IMR-90 (cell line): ENCODE measurements around the gene OR51T1. TPM values are rescaled to one million over a fixed set of nuclear protein-coding genes. Genes with fewer than 3 reads are reported as not detected.

Experiments used
- ATAC-seq: fragments of 200-7000 bp; cut with Tn5 transposase; 2 replicates; pipeline ENCODE4 v1.9.1; 2020; ENCODE audit warnings: low read depth, mild to moderate bottlenecking, moderate library complexity
- BruUV-seq: library from RNA; stranded (reverse); fragments of 400-500 nt; replicated peaks from 2 replicates; lab custom pipeline; 2021; lab: Mats Ljungman, UMichigan
- CTCF ChIA-PET: fragments of 300-600 bp; formaldehyde crosslinking; extraction: SDS; loops from one replicate; lab custom pipeline; 2021; ENCODE audit warnings: antibody characterized with exemption; lab: Yijun Ruan, JAX
- POLR2A ChIA-PET: fragments of 300-600 bp; sonication (Branson Sonifier 250); formaldehyde crosslinking; loops from one replicate; lab custom pipeline; 2022; ENCODE audit warnings: antibody characterized with exemption; ENCODE audit not compliant: unreplicated experiment; lab: Charles Lee
- DNase-seq: peaks from one replicate; pipeline ENCODE4 v3.0.0; 2013
- H2AFZ ChIP-seq: replicated peaks from 2 replicates; pipeline ENCODE3; 2013; ENCODE audit warnings: low read length, mild to moderate bottlenecking; ENCODE audit not compliant: poor library complexity
- H2AK5ac ChIP-seq: 2 replicates; pipeline ENCODE4 v1.6.1; 2013; ENCODE audit warnings: low read depth, low read length, inconsistent platforms
- H2AK9ac ChIP-seq: replicated peaks from 2 replicates; pipeline ENCODE3; 2013; ENCODE audit warnings: mild to moderate bottlenecking, low read depth, low read length, moderate library complexity; ENCODE audit not compliant: poor library complexity
- H2BK120ac ChIP-seq: 2 replicates; pipeline ENCODE4 v1.6.1; 2013; ENCODE audit warnings: low read depth, low read length, inconsistent platforms
- H2BK15ac ChIP-seq: 3 replicates; pipeline ENCODE4 v1.6.1; 2013; ENCODE audit warnings: low read depth, low read length, inconsistent platforms
- H2BK20ac ChIP-seq: 2 replicates; pipeline ENCODE4 v1.6.1; 2013; ENCODE audit warnings: low read depth, mild to moderate bottlenecking, inconsistent platforms, low read length, moderate library complexity
- H2BK5ac ChIP-seq: 2 replicates; pipeline ENCODE4 v1.6.1; 2013; ENCODE audit warnings: mild to moderate bottlenecking, low read depth, low read length, inconsistent platforms; ENCODE audit not compliant: poor library complexity, severe bottlenecking
- H3K14ac ChIP-seq: replicated peaks from 2 replicates; pipeline ENCODE4 v1.6.1; 2013; ENCODE audit warnings: low read depth, low read length, inconsistent platforms
- H3K18ac ChIP-seq: 2 replicates; pipeline ENCODE4 v1.6.1; 2013; ENCODE audit warnings: low read depth, low read length, control low read depth
- H3K23ac ChIP-seq: 2 replicates; pipeline ENCODE4 v1.6.1; 2013; ENCODE audit warnings: low read depth, low read length, inconsistent platforms
- H3K27ac ChIP-seq: 2 replicates; pipeline ENCODE4 v1.5.1; 2013; ENCODE audit warnings: mild to moderate bottlenecking, control low read depth, low read length; ENCODE audit not compliant: insufficient read depth
- H3K27me3 ChIP-seq: 2 replicates; pipeline ENCODE4 v1.6.1; 2013; ENCODE audit warnings: low read length; ENCODE audit not compliant: control insufficient read depth, insufficient read depth
- H3K36me3 ChIP-seq: 2 replicates; pipeline ENCODE4 v1.6.1; 2013; ENCODE audit warnings: low read length, mixed read lengths; ENCODE audit not compliant: control insufficient read depth, insufficient read depth
- H3K4ac ChIP-seq: 2 replicates; pipeline ENCODE4 v1.6.1; 2013; ENCODE audit warnings: low read depth, low read length, inconsistent platforms
- H3K4me1 ChIP-seq: 2 replicates; pipeline ENCODE4 v1.6.1; 2013; ENCODE audit warnings: low read length, mixed read lengths; ENCODE audit not compliant: control insufficient read depth, insufficient read depth
- H3K4me2 ChIP-seq: 2 replicates; pipeline ENCODE4 v1.6.1; 2013; ENCODE audit warnings: low read depth, mild to moderate bottlenecking, control low read depth, low read length, moderate library complexity
- H3K4me3 ChIP-seq: 2 replicates; pipeline ENCODE4 v1.5.1; 2013; ENCODE audit warnings: low read depth, mild to moderate bottlenecking, control low read depth, low read length, moderate library complexity; ENCODE audit not compliant: insufficient read depth
- H3K56ac ChIP-seq: 2 replicates; pipeline ENCODE4 v1.6.1; 2013; ENCODE audit warnings: low read length, inconsistent platforms; ENCODE audit not compliant: insufficient read depth; ENCODE audit errors: extremely low read depth
- H3K79me1 ChIP-seq, 2 experiments: 2 replicates each; pipeline ENCODE4 v1.6.1; 2013; ENCODE audit warnings: low read length in 2 of 2, inconsistent platforms in 1 of 2, low read depth in 1 of 2
- H3K9ac ChIP-seq: 2 replicates; pipeline ENCODE4 v1.6.1; 2013; ENCODE audit warnings: low read depth, low read length, control low read depth
- H3K9me1 ChIP-seq: 2 replicates; pipeline ENCODE4 v1.6.1; 2013; ENCODE audit warnings: low read length, inconsistent platforms; ENCODE audit not compliant: insufficient read depth
- H3K9me3 ChIP-seq: 2 replicates; pipeline ENCODE4 v1.6.1; 2013; ENCODE audit warnings: low read length; ENCODE audit not compliant: control insufficient read depth, insufficient read depth
- H4K20me1 ChIP-seq: 2 replicates; pipeline ENCODE4 v1.6.1; 2013; ENCODE audit warnings: low read length, inconsistent platforms; ENCODE audit not compliant: insufficient read depth
- H4K5ac ChIP-seq: 2 replicates; pipeline ENCODE4 v1.6.1; 2013; ENCODE audit warnings: mild to moderate bottlenecking, low read depth, low read length, control low read depth
- H4K8ac ChIP-seq, 2 experiments: 2 replicates each; pipeline ENCODE4 v1.6.1; 2013; ENCODE audit warnings: low read depth in 2 of 2, low read length in 2 of 2, control low read depth in 1 of 2, inconsistent platforms in 1 of 2
- H4K91ac ChIP-seq: 2 replicates; pipeline ENCODE4 v1.6.1; 2013; ENCODE audit warnings: low read depth, low read length, inconsistent platforms; ENCODE audit not compliant: insufficient read depth
- BHLHE40 ChIP-seq: fragments of 150-350 bp; IDR thresholded peaks from 2 replicates; pipeline ENCODE4 v1.6.1; 2016; ENCODE audit warnings: mild to moderate bottlenecking, low read depth, low read length
- ELK1 ChIP-seq: fragments of 150-350 bp; IDR thresholded peaks from 2 replicates; pipeline ENCODE4 v1.6.1; 2016; ENCODE audit warnings: low read depth, mild to moderate bottlenecking, low read length, moderate library complexity, borderline replicate concordance
- FOS ChIP-seq: fragments of 150-350 bp; IDR thresholded peaks from 2 replicates; pipeline ENCODE4 v1.6.1; 2016; ENCODE audit warnings: low read depth, low read length
- MAZ ChIP-seq: IDR thresholded peaks from 2 replicates; pipeline ENCODE4 v1.6.1; 2012; ENCODE audit warnings: low read depth, mild to moderate bottlenecking, low read length, improper control_type of control experiment, moderate library complexity, borderline replicate concordance
- MXI1 ChIP-seq: IDR thresholded peaks from 2 replicates; pipeline ENCODE4 v1.6.1; 2012; ENCODE audit warnings: low read depth, mild to moderate bottlenecking, low read length, moderate library complexity, borderline replicate concordance
- NFE2L2 ChIP-seq: fragments of 150-350 bp; IDR thresholded peaks from 2 replicates; pipeline ENCODE4 v1.6.1; 2016; ENCODE audit warnings: low read depth, mild to moderate bottlenecking, low read length
- RAD21 ChIP-seq: IDR thresholded peaks from 2 replicates; pipeline ENCODE4 v1.6.1; 2012; ENCODE audit warnings: low read length, improper control_type of control experiment
- RCOR1 ChIP-seq: IDR thresholded peaks from 2 replicates; pipeline ENCODE4 v1.6.1; 2012; ENCODE audit warnings: mild to moderate bottlenecking, low read length, improper control_type of control experiment; ENCODE audit not compliant: insufficient replicate concordance
- RFX5 ChIP-seq: IDR thresholded peaks from 2 replicates; pipeline ENCODE4 v1.8.0; 2012; ENCODE audit warnings: low read depth, mild to moderate bottlenecking, low read length, moderate library complexity
- SMC3 ChIP-seq: fragments of 150-350 bp; IDR thresholded peaks from 2 replicates; pipeline ENCODE4 v1.6.1; 2016; ENCODE audit warnings: low read depth, mild to moderate bottlenecking, antibody characterized with exemption, low read length, moderate library complexity
- WGBS, 2 experiments: methylation state at CpG; one replicate each; pipeline versions ENCODE4 v1.1.5 to v1.1.7; 2013; ENCODE audit warnings: missing lambda C conversion rate in 2 of 2; ENCODE audit not compliant: insufficient read length in 1 of 2; ENCODE audit errors: extremely low coverage in 2 of 2; 5-methylcytosine and 5-hydroxymethylcytosine counted together
- dilution Hi-C: fragments of 300-500 bp; cut with HindIII; formaldehyde crosslinking; loops from one replicate; pipeline ENCODE4 v1.14.3; 2018; ENCODE audit warnings: low sequenced_read_pairs; ENCODE audit not compliant: unreplicated experiment
- in situ Hi-C: fragments of 300-500 bp; cut with MboI; formaldehyde crosslinking; loops from 3 replicates; pipeline ENCODE4 v1.14.3; 2019; ENCODE audit warnings: low sequenced_read_pairs, inconsistent platforms, mixed read lengths
- intact Hi-C: fragments of 100-400 bp; cut with micrococcal nuclease; formaldehyde crosslinking; loops from 2 replicates; pipeline ENCODE4 v1.10.0; 2022
- polyA plus RNA-seq, 3 experiments: library from polyadenylated mRNA; depleted of rRNA; stranded (reverse); fragments of >200 nt; gene quantifications; 2 replicates each; pipeline ENCODE4 v1.2.3, GENCODE V29; 2012; ENCODE audit warnings: low replicate concordance in 1 of 3
- total RNA-seq: library from RNA; depleted of rRNA; stranded (reverse); fragments of >200 nt; gene quantifications from 2 replicates; pipeline ENCODE4 v1.2.3, GENCODE V29; 2012
- TF ChIP-seq, protein P1 (sequence below): conservative IDR thresholded peaks from 2 replicates; pipeline ENCODE4 v1.5.1; 2012; ENCODE audit warnings: mild to moderate bottlenecking, low read depth, low read length, improper control_type of control experiment

OR51T1 gene
- total and polyA plus RNA-seq, 2 of the 4 experiments (the other 2 are of a cell fraction) = not detected

DNA sequence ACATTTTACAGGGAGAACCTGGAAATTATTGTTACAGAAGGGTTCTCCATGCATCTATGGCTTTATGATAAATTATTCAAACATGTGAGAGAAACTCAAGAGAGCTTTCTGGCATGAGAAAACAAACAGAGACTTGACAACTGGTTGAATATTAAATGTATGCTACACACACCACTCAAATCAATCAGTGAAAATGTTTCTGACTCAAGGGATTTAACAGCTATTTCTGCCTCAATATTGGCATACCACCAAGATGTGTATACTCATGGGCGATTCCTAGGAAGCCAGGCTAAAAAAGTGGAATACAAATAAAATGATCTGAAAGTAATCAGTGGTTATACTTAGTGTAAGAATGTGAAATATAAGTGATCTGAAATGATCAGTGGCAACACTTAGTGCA, 15.8 kb upstream of the OR51T1 start:
- Histone ChIP-seq H3K56ac (no peak overlapping the region), H3K36me3 (no peaks in the 10 kb centered on the region), H3K79me1 (no peaks in the 10 kb centered on the region), H3K14ac (no peak overlapping the region), H2BK5ac (no peak overlapping the region), H4K91ac (no peak overlapping the region), H3K9me1 (no peaks in the 10 kb centered on the region), H3K4me2 (no peak overlapping the region), H2BK15ac (no peak overlapping the region), H3K23ac (no peak overlapping the region), H2BK120ac (no peak overlapping the region), H4K5ac (no peak overlapping the region), H4K20me1 (no peaks in the 10 kb centered on the region), H3K27ac (no peak overlapping the region), H4K8ac (no peak overlapping the region), H2BK20ac (no peak overlapping the region), H2AK9ac (no peak overlapping the region), H2AFZ (no peak overlapping the region), H3K9ac (no peak overlapping the region), H3K9me3 (no peaks in the 10 kb centered on the region), H3K27me3 (no peaks in the 10 kb centered on the region), H3K4me1 (no peaks in the 10 kb centered on the region), H3K4ac (no peak overlapping the region), H3K18ac (no peak overlapping the region), H3K4me3 (no peak overlapping the region), H2AK5ac (no peak overlapping the region)
- no TSS peak for BruUV-seq
- dilution Hi-C loops = no loop called here
- ChIA-PET POLR2A (no interaction called here), CTCF (no interaction called here)
- DNase-seq (no peak), ATAC-seq (no peak)
- no peak for TF ChIP-seq RCOR1
- TF ChIP-seq SMC3 = no peak
- TF ChIP-seq FOS = no peak
- no peak for TF ChIP-seq NFE2L2
- TF ChIP-seq RAD21 = no peak
- no peak for TF ChIP-seq RFX5
- no peak for TF ChIP-seq MXI1
- no peak for TF ChIP-seq ELK1
- TF ChIP-seq, protein P1, sequence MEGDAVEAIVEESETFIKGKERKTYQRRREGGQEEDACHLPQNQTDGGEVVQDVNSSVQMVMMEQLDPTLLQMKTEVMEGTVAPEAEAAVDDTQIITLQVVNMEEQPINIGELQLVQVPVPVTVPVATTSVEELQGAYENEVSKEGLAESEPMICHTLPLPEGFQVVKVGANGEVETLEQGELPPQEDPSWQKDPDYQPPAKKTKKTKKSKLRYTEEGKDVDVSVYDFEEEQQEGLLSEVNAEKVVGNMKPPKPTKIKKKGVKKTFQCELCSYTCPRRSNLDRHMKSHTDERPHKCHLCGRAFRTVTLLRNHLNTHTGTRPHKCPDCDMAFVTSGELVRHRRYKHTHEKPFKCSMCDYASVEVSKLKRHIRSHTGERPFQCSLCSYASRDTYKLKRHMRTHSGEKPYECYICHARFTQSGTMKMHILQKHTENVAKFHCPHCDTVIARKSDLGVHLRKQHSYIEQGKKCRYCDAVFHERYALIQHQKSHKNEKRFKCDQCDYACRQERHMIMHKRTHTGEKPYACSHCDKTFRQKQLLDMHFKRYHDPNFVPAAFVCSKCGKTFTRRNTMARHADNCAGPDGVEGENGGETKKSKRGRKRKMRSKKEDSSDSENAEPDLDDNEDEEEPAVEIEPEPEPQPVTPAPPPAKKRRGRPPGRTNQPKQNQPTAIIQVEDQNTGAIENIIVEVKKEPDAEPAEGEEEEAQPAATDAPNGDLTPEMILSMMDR = no peak
- no peak for TF ChIP-seq BHLHE40
- TF ChIP-seq MAZ = no peak
- in situ Hi-C loops = no loop called here
- intact Hi-C loops = no loop called here
- no CpG with 5 or more reads among the region's 1 CpG for WGBS, 2 experiments
